GM19328 (cell line): ENCODE data around the gene PLPP3.

ENCODE experiments used
- ATAC-seq: cut with Tn5 transposase; IDR thresholded peaks from one replicate; pipeline ENCODE4 v1.9.1; 2021; ENCODE audit warnings: mild to moderate bottlenecking, moderate library complexity; ENCODE audit not compliant: unreplicated experiment

Gene PLPP3

DNA sequence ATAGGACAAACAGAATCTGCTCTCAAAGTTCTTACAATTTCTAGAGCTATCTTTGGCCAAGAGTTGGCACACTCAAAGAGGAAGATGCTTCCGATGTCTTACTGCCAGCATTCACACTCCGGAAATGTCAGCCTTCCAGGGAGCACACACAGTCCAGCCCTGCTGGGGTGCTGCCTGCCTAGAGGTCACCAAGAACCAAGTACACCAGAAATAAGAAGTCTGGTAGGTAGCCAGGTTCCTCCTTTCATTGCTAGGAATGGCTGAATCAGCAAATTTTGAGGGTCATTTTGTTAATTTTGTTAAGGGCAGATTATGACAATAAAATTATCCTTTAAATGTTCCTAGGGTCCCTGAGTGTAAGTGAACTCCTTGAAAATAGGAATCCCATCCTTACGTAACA is 77.5 kb downstream of the PLPP3 start:
- ATAC-seq, result no peak

GRCh38 chr1:56501426-56501825 is 77.9 kb downstream of the PLPP3 start:
- no peak for ATAC-seq

DNA sequence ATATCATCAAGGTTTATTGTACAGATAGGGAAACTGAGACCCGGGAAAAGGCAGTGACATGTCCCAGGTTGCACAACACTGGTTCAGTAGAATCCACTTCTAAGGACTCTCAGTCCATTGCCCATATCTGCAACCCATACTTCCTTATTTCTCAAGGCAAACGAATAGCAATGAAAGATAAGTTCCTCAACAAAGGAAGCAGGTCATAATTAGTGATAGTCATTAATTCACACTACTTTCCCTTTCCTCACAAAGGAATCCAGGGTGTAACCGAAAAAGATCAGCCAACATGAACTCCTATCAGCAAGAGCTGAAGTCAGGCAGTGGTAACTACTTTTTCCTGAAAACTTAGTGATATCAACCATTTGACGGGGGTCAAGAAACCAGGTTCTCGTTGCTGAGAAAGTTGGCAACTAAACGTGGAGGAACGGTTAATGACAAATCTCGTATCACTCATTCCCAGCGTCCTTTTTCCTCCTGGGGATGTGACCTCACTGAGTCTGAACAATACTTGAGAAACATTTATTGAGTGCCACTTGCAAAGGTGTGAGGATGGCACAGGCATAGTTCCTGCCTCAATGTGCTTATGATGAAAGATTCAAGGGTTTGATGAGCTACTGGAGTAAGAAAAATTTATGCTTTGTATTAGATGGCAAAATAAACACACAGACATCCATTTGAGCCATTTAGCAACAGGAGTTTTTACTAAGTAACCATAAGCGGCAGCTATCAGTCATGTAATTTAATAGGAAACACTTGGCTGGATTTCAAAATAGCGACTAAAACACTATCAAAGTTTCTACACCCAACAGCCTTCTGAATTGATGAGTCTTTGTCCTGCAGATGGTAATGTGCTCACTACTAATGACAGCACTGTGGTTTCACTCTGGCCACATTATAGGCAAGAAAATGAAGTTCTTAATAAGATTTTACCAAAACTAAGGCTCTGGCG is 82.3 kb downstream of the PLPP3 start:
- no peak for ATAC-seq

- no peak for ATAC-seq
Observed at GRCh38 chr1:56496158-56496557, 83.2 kb downstream of the PLPP3 start.

GRCh38 chr1:56495538-56495937 is 83.8 kb downstream of the PLPP3 start:
- ATAC-seq, result no peak

- no peak for ATAC-seq
Observed at GRCh38 chr1:56494306-56494705, 85.1 kb downstream of the PLPP3 start.

GRCh38 chr1:56493826-56494225 is 85.5 kb downstream of the PLPP3 start:
- ATAC-seq, result no peak

GRCh38 chr1:56491441-56491840 is 87.9 kb downstream of the PLPP3 start:
- no peak for ATAC-seq

DNA sequence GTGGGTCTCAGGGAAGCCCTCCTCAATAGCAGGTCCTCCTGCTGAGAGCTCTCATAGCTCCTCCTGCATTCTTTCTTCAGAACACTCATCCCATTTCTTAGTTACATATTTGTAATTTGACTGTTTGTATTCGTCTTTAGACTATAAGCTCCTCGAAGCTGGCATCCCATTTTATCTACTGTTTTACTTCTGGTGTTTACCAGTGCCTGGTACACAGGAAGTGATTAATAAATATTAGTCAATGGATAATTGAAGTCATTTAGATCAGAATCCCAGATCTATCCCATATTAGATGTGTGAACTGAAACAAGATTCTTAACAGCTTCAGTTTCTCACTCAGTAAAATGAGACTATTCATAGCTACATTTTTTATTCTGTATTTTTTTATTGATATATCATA is 88.7 kb downstream of the PLPP3 start:
- ATAC-seq, result no peak

- ATAC-seq, result no peak
Observed at GRCh38 chr1:56489695-56490094, 89.7 kb downstream of the PLPP3 start.

DNA sequence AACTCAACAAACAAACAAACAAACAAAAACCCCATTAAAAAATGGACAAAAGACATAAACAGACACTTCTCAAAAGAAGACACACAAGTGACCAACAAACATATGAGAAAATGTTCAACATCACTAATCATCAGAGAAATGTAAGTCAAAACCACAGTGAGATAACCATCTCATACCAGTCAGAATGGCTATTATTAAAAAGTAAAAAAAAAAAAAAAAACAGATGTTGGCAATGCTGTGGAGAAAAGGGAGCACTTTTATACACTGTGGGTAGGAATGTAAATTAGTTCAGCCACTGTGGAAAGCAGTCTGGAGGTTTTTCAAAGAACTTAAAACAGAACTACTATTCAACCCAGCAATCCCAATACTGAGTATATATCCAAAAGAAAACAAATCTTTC is 94.7 kb downstream of the PLPP3 start:
- no peak for ATAC-seq

DNA sequence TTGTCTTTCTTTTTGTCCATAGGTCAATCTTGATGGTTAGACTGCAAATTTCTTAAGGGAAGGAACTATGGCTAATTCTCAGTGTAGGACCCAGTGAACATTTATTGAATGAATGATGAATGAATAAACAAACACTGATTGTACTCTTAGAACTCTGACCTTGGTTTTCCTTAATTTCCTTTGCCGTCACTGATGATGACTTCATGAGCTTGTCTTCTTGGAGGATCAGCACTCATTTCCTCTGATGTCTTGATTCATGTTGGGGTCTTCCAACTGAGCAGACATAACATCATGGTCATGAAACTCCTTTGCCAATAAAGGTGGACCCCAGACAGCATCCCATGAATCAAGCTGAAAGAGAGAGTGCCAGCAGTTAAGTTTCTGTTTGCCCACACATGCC is 96.3 kb downstream of the PLPP3 start:
- no peak for ATAC-seq

- ATAC-seq, result no peak
Observed at GRCh38 chr1:56482486-56482885, 96.9 kb downstream of the PLPP3 start.

- no peak for ATAC-seq
Observed at GRCh38 chr1:56481140-56481694, 98.1 kb downstream of the PLPP3 start.

- no peak for ATAC-seq
Observed at GRCh38 chr1:56478734-56479133, 100.6 kb downstream of the PLPP3 start.

GRCh38 chr1:56477164-56478111 is 101.9 kb downstream of the PLPP3 start:
- no peak for ATAC-seq

GRCh38 chr1:56473582-56474270 is 105.6 kb downstream of the PLPP3 start:
- no peak for ATAC-seq

- peak; percentile 89 for ATAC-seq
Observed at GRCh38 chr1:56472860-56473259, 106.5 kb downstream of the PLPP3 start.

GRCh38 chr1:56469640-56470371 is 109.6 kb downstream of the PLPP3 start:
- no peak for ATAC-seq

DNA sequence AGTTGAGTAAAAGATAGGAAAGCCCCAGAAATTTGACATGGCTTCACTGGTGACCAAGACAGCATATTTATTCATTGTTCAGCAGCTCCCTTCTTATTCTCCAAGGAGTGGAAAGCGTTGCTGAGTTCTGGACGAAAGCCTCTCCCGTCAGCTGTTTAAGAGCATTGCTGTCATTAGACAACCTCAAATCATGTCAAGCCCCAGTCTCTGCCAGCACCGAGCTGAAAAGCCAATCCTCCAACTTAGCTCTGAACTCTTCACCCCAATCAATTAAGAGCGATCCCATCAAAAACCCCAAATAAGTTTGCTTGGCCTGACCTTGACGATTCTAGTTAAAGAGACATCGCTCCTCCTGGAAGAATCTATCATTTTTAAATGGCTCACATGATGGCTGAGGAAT is 110.8 kb downstream of the PLPP3 start:
- ATAC-seq, result no peak
